Tibial nerve (tissue), 4 donors: Measurements from ENCODE around the gene IER3. TPM values are rescaled to one million over a fixed set of nuclear protein-coding genes. Genes with fewer than 3 reads are reported as not detected.

Experiments used
- DNase-seq, 2 donors: peaks; one replicate each; pipeline ENCODE4 v3.0.0-alpha.2; 2019; ENCODE audit warnings: low spot score in 2 of 2
- H3K27ac ChIP-seq, 4 donors: fragments of 200-600 bp; sonication (generic) in 3 of 4; one replicate each; pipeline ENCODE4 v1.5.1; 2017 to 2019; ENCODE audit warnings: mild to moderate bottlenecking in 1 of 4
- H3K27me3 ChIP-seq, 2 donors: fragments of 200-600 bp; sonication (generic) in 1 of 2; one replicate each; pipeline versions ENCODE4 v1.5.1 to v1.6.0; 2017 to 2019
- H3K36me3 ChIP-seq, 3 donors: fragments of 200-600 bp; sonication (generic); one replicate each; pipeline ENCODE4 v1.5.1; 2018 to 2019
- H3K4me1 ChIP-seq, 4 donors: fragments of 200-600 bp; sonication (generic) in 3 of 4; one replicate each; pipeline ENCODE4 v1.5.1; 2017 to 2019
- H3K4me3 ChIP-seq, 4 donors: fragments of 200-600 bp; sonication (generic) in 3 of 4; one replicate each; pipeline ENCODE4 v1.5.1; 2017 to 2019; ENCODE audit warnings: mild to moderate bottlenecking in 1 of 4, moderate library complexity in 1 of 4
- H3K9me3 ChIP-seq, 4 donors: fragments of 200-600 bp; sonication (generic) in 3 of 4; one replicate each; pipeline ENCODE4 v1.5.1; 2017 to 2019
- EP300 ChIP-seq, 2 donors: sonication (generic); formaldehyde crosslinking; IDR thresholded peaks; one replicate each; pipeline ENCODE4 v1.6.1; 2017; ENCODE audit warnings: antibody characterized with exemption in 2 of 2, mild to moderate bottlenecking in 1 of 2
- POLR2A ChIP-seq, 2 donors: fragments of 450-650 bp; IDR thresholded peaks; one replicate each; pipeline ENCODE4 v1.6.1; 2017; ENCODE audit warnings: antibody characterized with exemption in 2 of 2, mild to moderate bottlenecking in 2 of 2, moderate library complexity in 2 of 2
- WGBS, 2 donors: methylation state at CpG; one replicate each; pipeline ENCODE4 v1.1.5; 2018; 5-methylcytosine and 5-hydroxymethylcytosine counted together
- total RNA-seq, 4 donors: library from RNA; depleted of rRNA; stranded (reverse); fragments of >200 nt; gene quantifications; one replicate each; pipeline ENCODE4 v1.1.0, GENCODE V29; 2016
- TF ChIP-seq, protein P1 (sequence below), 5 experiments: fragments of 200-600 bp in 3 of 5; fragments of 450-650 bp in 2 of 5; sonication (generic) in 3 of 5; IDR thresholded peaks; one replicate each; pipeline ENCODE4 v1.5.1; 2016 to 2019; ENCODE audit warnings: antibody characterized with exemption in 5 of 5, mild to moderate bottlenecking in 3 of 5, moderate library complexity in 2 of 5

IER3 gene
- total RNA-seq, 4 donors from 2014 or later = 4.5 to 15.3 (median 8.0) TPM

- Histone ChIP-seq H3K4me3 (no peak overlapping the region), H3K27ac (peak overlapping the region in 2 of 4 donors; percentile 29 to 97), H3K4me1 (peaks cover 0 to 72% (median 24%) of the 10 kb centered on the region in 4 donors), H3K9me3 (no peaks in the 10 kb centered on the region), H3K27me3 (no peaks in the 10 kb centered on the region), H3K36me3 (peaks cover 2 to 55% (median 12%) of the 10 kb centered on the region in 3 donors)
- no peak for TF ChIP-seq POLR2A (IDR thresholded peaks at IDR 0.05)
- 96 to 98% methylated on average over 2 of the region's 2 CpGs for WGBS, 2 donors
- DNase-seq = no peak
Measured at GRCh38 chr6:30740540-30740870, 3.8 kb downstream of the IER3 start.

DNA sequence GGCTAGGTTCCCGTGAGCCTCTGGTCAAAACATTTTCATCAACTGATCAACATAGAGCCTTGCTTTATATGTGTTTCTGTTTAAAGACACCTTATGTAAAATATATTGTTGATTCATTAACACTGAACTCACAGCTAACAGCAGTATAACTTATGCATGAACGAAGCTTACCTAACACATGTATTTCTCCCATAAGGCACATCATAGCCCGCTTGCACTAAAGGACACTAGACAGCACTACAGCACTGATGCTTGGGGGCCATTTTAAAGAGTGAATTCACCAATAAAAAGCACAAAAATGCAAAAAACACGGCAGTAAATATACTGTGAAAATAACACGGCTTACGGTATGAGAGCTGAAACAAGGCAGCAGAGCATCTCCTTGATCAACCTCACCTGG is 5.8 kb downstream of the IER3 start:
- DNase-seq = no peak
- peaks cover 0 to 59% (median 17%) of the 10 kb centered on the region in 4 donors for H3K4me1 ChIP-seq
- no peak overlapping the region for H3K4me3 ChIP-seq
- no peaks in the 10 kb centered on the region for H3K9me3 ChIP-seq
- H3K27me3 ChIP-seq = no peaks in the 10 kb centered on the region
- no peak for TF ChIP-seq POLR2A (IDR thresholded peaks at IDR 0.05)
- H3K36me3 ChIP-seq = peaks cover 2 to 72% (median 12%) of the 10 kb centered on the region in 3 donors
- 84 to 89% methylated on average over 6 of the region's 6 CpGs for WGBS, 2 donors
- H3K27ac ChIP-seq = no peak overlapping the region

GRCh38 chr6:30735668-30736314 is 8.6 kb downstream of the IER3 start:
- H3K36me3 ChIP-seq = peaks cover 2 to 94% (median 12%) of the 10 kb centered on the region in 3 donors
- H3K9me3 ChIP-seq = no peaks in the 10 kb centered on the region
- H3K4me3 ChIP-seq = no peak overlapping the region
- TF ChIP-seq EP300 (IDR thresholded peaks at IDR 0.05) = no peak
- TF ChIP-seq POLR2A (IDR thresholded peaks at IDR 0.05) = no peak
- H3K4me1 ChIP-seq = peaks cover 0 to 43% (median 3%) of the 10 kb centered on the region in 4 donors
- no peaks in the 10 kb centered on the region for H3K27me3 ChIP-seq
- no peak overlapping the region for H3K27ac ChIP-seq
- DNase-seq = no peak
- WGBS, 2 donors = 85 to 90% methylated on average over 8 of the region's 8 CpGs

GRCh38 chr6:30732237-30732943 is 12.0 kb downstream of the IER3 start:
- Histone ChIP-seq H3K4me1 (peaks cover 0 to 27% (median 0%) of the 10 kb centered on the region in 4 donors), H3K27me3 (no peaks in the 10 kb centered on the region), H3K27ac (no peak overlapping the region), H3K9me3 (no peaks in the 10 kb centered on the region), H3K36me3 (peaks cover 0 to 96% (median 2%) of the 10 kb centered on the region in 3 donors), H3K4me3 (no peak overlapping the region)
- 89 to 92% methylated on average over 12 of the region's 12 CpGs for WGBS, 2 donors
- no peak for DNase-seq
- TF ChIP-seq POLR2A (IDR thresholded peaks at IDR 0.05) = no peak
- no peak for TF ChIP-seq EP300 (IDR thresholded peaks at IDR 0.05)
- TF ChIP-seq, protein P1, sequence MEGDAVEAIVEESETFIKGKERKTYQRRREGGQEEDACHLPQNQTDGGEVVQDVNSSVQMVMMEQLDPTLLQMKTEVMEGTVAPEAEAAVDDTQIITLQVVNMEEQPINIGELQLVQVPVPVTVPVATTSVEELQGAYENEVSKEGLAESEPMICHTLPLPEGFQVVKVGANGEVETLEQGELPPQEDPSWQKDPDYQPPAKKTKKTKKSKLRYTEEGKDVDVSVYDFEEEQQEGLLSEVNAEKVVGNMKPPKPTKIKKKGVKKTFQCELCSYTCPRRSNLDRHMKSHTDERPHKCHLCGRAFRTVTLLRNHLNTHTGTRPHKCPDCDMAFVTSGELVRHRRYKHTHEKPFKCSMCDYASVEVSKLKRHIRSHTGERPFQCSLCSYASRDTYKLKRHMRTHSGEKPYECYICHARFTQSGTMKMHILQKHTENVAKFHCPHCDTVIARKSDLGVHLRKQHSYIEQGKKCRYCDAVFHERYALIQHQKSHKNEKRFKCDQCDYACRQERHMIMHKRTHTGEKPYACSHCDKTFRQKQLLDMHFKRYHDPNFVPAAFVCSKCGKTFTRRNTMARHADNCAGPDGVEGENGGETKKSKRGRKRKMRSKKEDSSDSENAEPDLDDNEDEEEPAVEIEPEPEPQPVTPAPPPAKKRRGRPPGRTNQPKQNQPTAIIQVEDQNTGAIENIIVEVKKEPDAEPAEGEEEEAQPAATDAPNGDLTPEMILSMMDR (IDR thresholded peaks at IDR 0.05) = no peak

GRCh38 chr6:30730601-30731435 is 13.5 kb downstream of the IER3 start:
- WGBS, 2 donors = 48 to 61% methylated on average over 20 to 30 of the region's 30 CpGs
- Histone ChIP-seq H3K36me3 (peaks cover 0 to 95% (median 2%) of the 10 kb centered on the region in 3 donors), H3K27ac (peak overlapping the region in 3 of 4 donors; percentile 11 to 43 (median 34)), H3K9me3 (no peaks in the 10 kb centered on the region), H3K4me1 (peaks cover 0 to 33% (median 0%) of the 10 kb centered on the region in 4 donors), H3K27me3 (no peaks in the 10 kb centered on the region), H3K4me3 (no peak overlapping the region)
- peak; percentile 31 to 41 for DNase-seq
- TF ChIP-seq EP300 (IDR thresholded peaks at IDR 0.05) = no peak
- TF ChIP-seq, protein P1 (IDR thresholded peaks at IDR 0.05) = peak; percentile 41 to 77 (median 65)

GRCh38 chr6:30727920-30728553 is 16.3 kb downstream of the IER3 start:
- no peak overlapping the region for H3K4me3 ChIP-seq
- peaks cover 0 to 99% (median 18%) of the 10 kb centered on the region in 3 donors for H3K36me3 ChIP-seq
- no peaks in the 10 kb centered on the region for H3K27me3 ChIP-seq
- no peak for TF ChIP-seq POLR2A (IDR thresholded peaks at IDR 0.05)
- TF ChIP-seq, protein P1 (IDR thresholded peaks at IDR 0.05) = no peak
- TF ChIP-seq EP300 (IDR thresholded peaks at IDR 0.05) = no peak
- H3K9me3 ChIP-seq = no peaks in the 10 kb centered on the region
- H3K4me1 ChIP-seq = peaks cover 0 to 52% (median 3%) of the 10 kb centered on the region in 4 donors
- WGBS, 2 donors = 48 to 52% methylated on average over 7 of the region's 7 CpGs
- H3K27ac ChIP-seq = peak overlapping the region in 2 of 4 donors; percentile 28 to 33
- DNase-seq = no peak
